Trophoblast cell (in vitro differentiated cells and primary cell): ENCODE results near the gene PDAP1.
A peak's percentile ranks its signal among the peaks of the same experiment; 100 is the strongest.

Experiments used
- DNase-seq, 2 donors: peaks; one replicate each; pipeline ENCODE4 v3.0.0-alpha.2; 2016
- H2AFZ ChIP-seq: 2 replicates; pipeline ENCODE4 v1.6.1; 2013; ENCODE audit warnings: low read length, moderate library complexity, mild to moderate bottlenecking; ENCODE audit not compliant: insufficient read depth, poor library complexity
- H2AK5ac ChIP-seq: 2 replicates; pipeline ENCODE4 v1.6.1; 2013; ENCODE audit warnings: mild to moderate bottlenecking, low read length
- H2BK120ac ChIP-seq: 2 replicates; pipeline ENCODE4 v1.6.1; 2013; ENCODE audit warnings: low read length, mild to moderate bottlenecking, moderate library complexity; ENCODE audit not compliant: insufficient read depth, poor library complexity
- H2BK12ac ChIP-seq: 2 replicates; pipeline ENCODE4 v1.6.1; 2013; ENCODE audit warnings: mild to moderate bottlenecking, low read length, moderate library complexity
- H2BK5ac ChIP-seq: 2 replicates; pipeline ENCODE4 v1.6.1; 2013; ENCODE audit warnings: low read length, low read depth, moderate library complexity, mild to moderate bottlenecking; ENCODE audit not compliant: poor library complexity
- H3K14ac ChIP-seq: 2 replicates; pipeline ENCODE4 v1.6.1; 2013; ENCODE audit warnings: mild to moderate bottlenecking, low read length
- H3K18ac ChIP-seq: 2 replicates; pipeline ENCODE4 v1.6.1; 2013; ENCODE audit warnings: mild to moderate bottlenecking, low read length
- H3K23ac ChIP-seq: 2 replicates; pipeline ENCODE4 v1.6.1; 2013; ENCODE audit warnings: low read length
- H3K27ac ChIP-seq: 2 replicates; pipeline ENCODE4 v1.5.1; 2013; ENCODE audit warnings: low read depth, mild to moderate bottlenecking, inconsistent platforms, low read length, moderate library complexity
- H3K27me3 ChIP-seq: 2 replicates; pipeline ENCODE4 v1.6.1; 2013; ENCODE audit warnings: inconsistent platforms, mild to moderate bottlenecking, low read length, moderate library complexity; ENCODE audit not compliant: insufficient read depth
- H3K36me3 ChIP-seq, 2 experiments: 1 replicate in 1 of 2; 2 replicates in 1 of 2; pipeline ENCODE4 v1.6.1; 2013; ENCODE audit warnings: low read length in 2 of 2, mild to moderate bottlenecking in 2 of 2, moderate library complexity in 1 of 2; ENCODE audit not compliant: insufficient read depth in 2 of 2, control insufficient read depth in 1 of 2
- H3K4ac ChIP-seq: 2 replicates; pipeline ENCODE4 v1.6.1; 2013; ENCODE audit warnings: low read depth, mild to moderate bottlenecking, low read length, moderate library complexity
- H3K4me1 ChIP-seq, 2 experiments: 1 replicate in 1 of 2; 2 replicates in 1 of 2; pipeline ENCODE4 v1.6.1; 2013; ENCODE audit warnings: low read length in 2 of 2, mild to moderate bottlenecking in 2 of 2, moderate library complexity in 1 of 2; ENCODE audit not compliant: insufficient read depth in 2 of 2, control insufficient read depth in 1 of 2
- H3K4me2 ChIP-seq: 2 replicates; pipeline ENCODE4 v1.6.1; 2013; ENCODE audit warnings: inconsistent platforms, mild to moderate bottlenecking, low read length, moderate library complexity
- H3K4me3 ChIP-seq: 2 replicates; pipeline ENCODE4 v1.5.1; 2013; ENCODE audit warnings: mild to moderate bottlenecking, low read depth, low read length, inconsistent platforms
- H3K79me1 ChIP-seq: one replicate; pipeline ENCODE4 v1.6.1; 2013; ENCODE audit warnings: low read length
- H3K79me2 ChIP-seq: 2 replicates; pipeline ENCODE4 v1.6.1; 2013; ENCODE audit warnings: low read length, mild to moderate bottlenecking; ENCODE audit not compliant: control insufficient read depth, insufficient read depth, poor library complexity
- H3K9ac ChIP-seq: 2 replicates; pipeline ENCODE4 v1.6.1; 2013; ENCODE audit warnings: mild to moderate bottlenecking, low read length
- H3K9me3 ChIP-seq: 2 replicates; pipeline ENCODE4 v1.6.1; 2013; ENCODE audit warnings: low read depth, mild to moderate bottlenecking, control low read depth, inconsistent platforms, low read length; ENCODE audit not compliant: insufficient read depth
- H4K12ac ChIP-seq: 2 replicates; pipeline ENCODE4 v1.6.1; 2013; ENCODE audit warnings: low read depth, mild to moderate bottlenecking, low read length, moderate library complexity
- H4K8ac ChIP-seq: 2 replicates; pipeline ENCODE4 v1.6.1; 2013; ENCODE audit warnings: low read depth, mild to moderate bottlenecking, low read length, moderate library complexity
- H4K91ac ChIP-seq: one replicate; pipeline ENCODE4 v1.6.1; 2013; ENCODE audit warnings: low read depth, mild to moderate bottlenecking, low read length, moderate library complexity
- WGBS: extraction: QIAGEN DNeasy Blood & Tissue Kit; methylation state at CpG from one replicate; pipeline ENCODE4 v1.1.7; 2013; ENCODE audit warnings: missing lambda C conversion rate; ENCODE audit not compliant: insufficient read length, insufficient coverage; ENCODE audit errors: extremely low coverage; 5-methylcytosine and 5-hydroxymethylcytosine counted together

Gene PDAP1

GRCh38 chr7:99392046-99392445 is 16.4 kb downstream of the PDAP1 start:
- no CpG with 5 or more reads among the region's 8 CpGs for WGBS
- no peak overlapping the region for H2BK5ac ChIP-seq
- peaks cover 5 to 13% of the 10 kb centered on the region in 2 experiments for H3K4me1 ChIP-seq
- no peaks in the 10 kb centered on the region for H3K79me2 ChIP-seq
- H3K14ac ChIP-seq: no peak overlapping the region
- H4K12ac ChIP-seq: no peak overlapping the region
- H2BK12ac ChIP-seq: no peak overlapping the region
- H2BK120ac ChIP-seq: no peak overlapping the region
- H3K18ac ChIP-seq: no peak overlapping the region
- no peak overlapping the region for H2AFZ ChIP-seq
- H4K91ac ChIP-seq: no peak overlapping the region
- H3K27me3 ChIP-seq: no peaks in the 10 kb centered on the region
- no peak overlapping the region for H3K4me3 ChIP-seq
- H2AK5ac ChIP-seq: no peak overlapping the region
- H3K27ac ChIP-seq: no peak overlapping the region
- no peak for DNase-seq
- peaks cover 3% of the 10 kb centered on the region for H3K79me1 ChIP-seq
- H3K4me2 ChIP-seq: peak overlapping the region; percentile 62
- no peaks in the 10 kb centered on the region for H3K9me3 ChIP-seq
- H4K8ac ChIP-seq: no peak overlapping the region
- H3K23ac ChIP-seq: no peak overlapping the region
- H3K4ac ChIP-seq: no peak overlapping the region
- no peak overlapping the region for H3K9ac ChIP-seq
- H3K36me3 ChIP-seq: peaks cover 71 to 75% of the 10 kb centered on the region in 2 experiments

GRCh38 chr7:99390941-99391602 is 17.3 kb downstream of the PDAP1 start:
- H3K23ac ChIP-seq: no peak overlapping the region
- H3K14ac ChIP-seq: no peak overlapping the region
- no peak overlapping the region for H2BK120ac ChIP-seq
- H3K27me3 ChIP-seq: no peaks in the 10 kb centered on the region
- no peak overlapping the region for H2BK5ac ChIP-seq
- H4K91ac ChIP-seq: no peak overlapping the region
- no peak overlapping the region for H3K9ac ChIP-seq
- WGBS: no CpG with 5 or more reads among the region's 23 CpGs
- no peak overlapping the region for H3K4ac ChIP-seq
- no peak overlapping the region for H3K4me3 ChIP-seq
- H3K9me3 ChIP-seq: peaks cover 2% of the 10 kb centered on the region
- H4K12ac ChIP-seq: no peak overlapping the region
- peaks cover 5 to 13% of the 10 kb centered on the region in 2 experiments for H3K4me1 ChIP-seq
- DNase-seq: no peak
- H3K36me3 ChIP-seq: peaks cover 72 to 77% of the 10 kb centered on the region in 2 experiments
- no peak overlapping the region for H2BK12ac ChIP-seq
- no peak overlapping the region for H2AFZ ChIP-seq
- no peak overlapping the region for H4K8ac ChIP-seq
- no peak overlapping the region for H3K4me2 ChIP-seq
- no peak overlapping the region for H2AK5ac ChIP-seq
- peaks cover 3% of the 10 kb centered on the region for H3K79me1 ChIP-seq
- no peaks in the 10 kb centered on the region for H3K79me2 ChIP-seq
- H3K18ac ChIP-seq: no peak overlapping the region
- no peak overlapping the region for H3K27ac ChIP-seq

DNA sequence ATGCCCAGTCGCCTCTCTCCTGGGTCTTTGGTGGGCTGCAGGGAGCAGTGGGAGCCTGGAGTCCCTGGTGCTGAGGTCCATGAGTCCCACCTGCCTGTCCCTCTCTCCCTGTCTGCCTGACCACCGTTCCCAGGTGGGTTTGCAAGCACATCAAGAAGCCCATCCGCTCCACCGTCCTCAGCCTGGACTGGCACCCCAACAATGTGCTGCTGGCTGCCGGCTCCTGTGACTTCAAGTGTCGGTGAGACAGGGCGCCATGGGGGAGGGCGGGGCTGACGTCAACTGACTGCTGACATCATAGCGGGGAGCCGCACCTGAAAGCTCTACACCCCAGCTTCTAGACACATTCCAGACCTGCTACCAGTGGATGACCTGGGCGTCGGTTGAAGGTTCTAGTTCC is 18.6 kb downstream of the PDAP1 start:
- Histone ChIP-seq H3K27me3 (no peaks in the 10 kb centered on the region), H2AFZ (no peak overlapping the region), H3K4ac (no peak overlapping the region), H2BK5ac (no peak overlapping the region), H2BK120ac (no peak overlapping the region), H4K12ac (no peak overlapping the region), H3K9ac (no peak overlapping the region), H3K14ac (no peak overlapping the region), H3K36me3 (peaks cover 66 to 71% of the 10 kb centered on the region in 2 experiments), H3K79me2 (no peaks in the 10 kb centered on the region), H3K4me1 (peaks cover 5 to 13% of the 10 kb centered on the region in 2 experiments), H2AK5ac (no peak overlapping the region), H3K27ac (no peak overlapping the region), H2BK12ac (no peak overlapping the region), H3K9me3 (peaks cover 2% of the 10 kb centered on the region), H3K23ac (no peak overlapping the region), H4K91ac (no peak overlapping the region), H3K4me2 (no peak overlapping the region), H3K18ac (no peak overlapping the region), H4K8ac (no peak overlapping the region), H3K4me3 (no peak overlapping the region), H3K79me1 (peaks cover 3% of the 10 kb centered on the region)
- DNase-seq: no peak
- WGBS: no CpG with 5 or more reads among the region's 13 CpGs

GRCh38 chr7:99387912-99388311 is 20.5 kb downstream of the PDAP1 start:
- Histone ChIP-seq H4K12ac (no peak overlapping the region), H2AFZ (no peak overlapping the region), H2BK12ac (no peak overlapping the region), H3K79me2 (no peaks in the 10 kb centered on the region), H3K9ac (no peak overlapping the region), H3K23ac (no peak overlapping the region), H3K4me3 (no peak overlapping the region), H4K8ac (no peak overlapping the region), H2AK5ac (no peak overlapping the region), H3K14ac (no peak overlapping the region), H3K4me2 (no peak overlapping the region), H3K4me1 (peaks cover 5 to 7% of the 10 kb centered on the region in 2 experiments), H3K18ac (no peak overlapping the region), H3K9me3 (peaks cover 2% of the 10 kb centered on the region), H2BK120ac (no peak overlapping the region), H3K27ac (no peak overlapping the region), H3K79me1 (no peaks in the 10 kb centered on the region), H3K4ac (no peak overlapping the region), H3K27me3 (no peaks in the 10 kb centered on the region), H3K36me3 (peaks cover 62 to 65% of the 10 kb centered on the region in 2 experiments), H2BK5ac (no peak overlapping the region), H4K91ac (no peak overlapping the region)
- WGBS: no CpG with 5 or more reads among the region's 20 CpGs
- no peak for DNase-seq
